HG03025 (cell line): ENCODE results near the gene FAM98C.
"Not testable (repeated sequence)": the region's sequence is repeated elsewhere in the genome, so short reads cannot be mapped to it uniquely, and the experiment has no call there.

Experiments used
- ATAC-seq: cut with Tn5 transposase; IDR thresholded peaks from one replicate; pipeline ENCODE4 v1.9.1; 2021; ENCODE audit warnings: mild to moderate bottlenecking, moderate library complexity; ENCODE audit not compliant: unreplicated experiment, low FRiP score

Gene FAM98C

DNA sequence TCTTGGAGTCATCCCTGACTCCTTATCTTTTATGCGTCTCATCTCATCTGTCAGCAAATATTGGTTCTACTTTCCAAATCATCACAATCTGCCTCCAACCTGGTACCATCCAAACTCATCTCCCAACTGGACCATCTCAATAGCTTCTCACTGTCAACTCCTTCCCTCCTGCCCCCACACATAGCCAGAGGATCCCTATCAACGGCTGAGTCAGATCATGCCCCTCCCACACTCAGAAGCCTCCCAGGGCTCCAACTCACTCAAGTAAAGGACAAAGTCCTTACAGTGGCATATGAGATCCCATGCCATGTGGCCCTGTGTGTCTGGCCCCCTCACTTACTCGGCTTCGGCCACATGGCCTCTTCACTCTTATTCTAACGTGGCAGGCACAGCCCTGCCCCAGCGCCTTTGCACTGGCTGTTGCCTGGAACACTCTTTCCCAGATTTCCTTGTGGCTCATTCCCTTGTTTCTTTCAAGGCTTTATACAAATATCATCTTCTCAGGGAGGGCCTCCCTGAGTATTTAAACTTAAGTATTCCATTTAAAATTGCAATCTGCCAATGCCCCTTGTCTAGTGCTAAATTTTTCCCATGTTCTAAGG is 10.1 kb upstream of the FAM98C start:
- ATAC-seq = no peak

DNA sequence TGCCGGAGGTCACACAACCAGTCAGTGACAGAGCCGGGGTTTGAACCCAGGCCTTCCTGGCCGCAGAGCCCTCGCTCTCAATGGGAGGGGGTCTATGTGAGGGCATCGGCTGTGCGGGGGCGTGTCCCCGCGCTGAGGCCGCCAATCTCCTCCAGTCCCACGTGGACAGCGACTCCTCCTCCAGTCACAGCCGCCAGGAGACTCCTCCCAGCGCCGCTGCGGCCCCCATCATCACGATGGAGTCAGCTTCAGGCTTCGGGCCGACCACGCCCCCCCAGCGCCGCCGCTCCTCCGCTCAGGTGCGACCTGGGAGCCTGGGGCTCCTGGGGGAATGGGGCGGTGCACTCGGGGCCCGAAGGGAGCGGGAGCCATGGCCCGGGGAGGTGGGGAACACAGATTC is 8.4 kb upstream of the FAM98C start:
- no peak for ATAC-seq

DNA sequence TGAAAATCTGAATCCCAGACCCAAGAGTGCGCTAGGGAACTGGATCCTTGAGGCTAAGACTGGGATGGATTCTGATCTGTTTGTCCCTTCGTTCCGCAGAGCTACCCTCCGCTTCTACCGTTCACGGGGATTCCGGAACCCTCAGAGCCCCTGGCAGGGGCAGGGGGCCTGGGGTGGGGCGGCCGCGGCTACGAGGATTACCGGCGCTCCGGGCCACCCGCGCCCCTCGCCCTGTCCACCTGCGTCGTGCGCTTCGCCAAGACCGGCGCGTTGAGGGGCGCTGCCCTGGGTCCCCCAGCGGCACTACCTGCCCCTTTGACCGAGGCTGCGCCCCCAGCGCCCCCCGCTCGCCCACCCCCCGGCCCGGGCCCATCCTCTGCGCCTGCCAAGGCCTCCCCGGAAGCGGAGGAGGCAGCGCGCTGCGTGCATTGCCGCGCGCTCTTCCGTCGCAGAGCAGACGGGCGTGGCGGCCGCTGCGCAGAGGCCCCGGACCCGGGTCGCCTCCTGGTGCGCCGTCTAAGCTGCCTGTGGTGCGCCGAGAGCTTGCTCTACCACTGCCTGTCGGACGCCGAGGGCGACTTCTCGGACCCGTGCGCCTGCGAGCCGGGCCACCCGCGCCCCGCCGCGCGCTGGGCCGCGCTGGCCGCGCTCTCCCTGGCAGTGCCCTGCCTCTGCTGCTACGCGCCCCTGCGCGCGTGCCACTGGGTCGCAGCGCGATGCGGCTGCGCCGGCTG is 7.3 kb upstream of the FAM98C start:
- no peak for ATAC-seq

DNA sequence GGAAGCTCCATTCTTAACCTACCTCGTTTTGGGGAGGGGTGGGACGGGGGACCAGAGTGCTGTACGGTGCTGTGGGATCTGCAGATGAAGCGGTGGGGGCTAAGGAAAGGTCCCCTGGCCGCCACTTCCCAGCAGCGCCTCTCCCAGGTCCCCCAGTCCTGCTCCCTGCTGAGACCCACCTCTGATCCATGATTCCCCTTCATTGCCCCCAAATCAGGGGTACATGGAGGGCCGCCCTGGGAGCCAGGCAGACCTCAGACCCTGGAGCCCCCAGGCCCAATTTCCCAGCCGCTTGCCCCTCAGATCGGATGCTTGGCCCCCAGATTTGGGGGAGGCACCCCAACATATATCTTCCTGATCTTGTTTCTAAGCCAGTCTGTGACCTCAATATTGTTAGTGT is 3.8 kb upstream of the FAM98C start:
- no peak for ATAC-seq

DNA sequence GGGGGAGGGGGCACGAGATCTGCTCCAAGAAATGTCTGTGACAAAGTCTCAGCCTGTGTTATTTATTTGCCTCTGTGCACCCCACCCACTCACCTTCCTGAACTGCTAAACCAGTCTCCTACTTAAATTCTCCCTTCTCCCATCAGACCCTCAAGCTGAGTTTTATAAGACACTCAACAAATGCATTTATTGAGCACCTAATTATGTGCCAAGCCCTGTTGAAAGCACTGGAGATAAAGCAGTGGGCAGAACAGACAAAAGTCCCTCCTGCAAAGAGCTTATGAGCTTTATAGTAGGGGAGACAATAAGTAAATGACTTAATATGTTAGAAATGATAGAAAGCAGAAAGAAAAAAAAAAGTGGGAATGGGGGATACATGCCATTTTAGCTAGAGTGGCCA is 3.4 kb upstream of the FAM98C start:
- no peak for ATAC-seq

DNA sequence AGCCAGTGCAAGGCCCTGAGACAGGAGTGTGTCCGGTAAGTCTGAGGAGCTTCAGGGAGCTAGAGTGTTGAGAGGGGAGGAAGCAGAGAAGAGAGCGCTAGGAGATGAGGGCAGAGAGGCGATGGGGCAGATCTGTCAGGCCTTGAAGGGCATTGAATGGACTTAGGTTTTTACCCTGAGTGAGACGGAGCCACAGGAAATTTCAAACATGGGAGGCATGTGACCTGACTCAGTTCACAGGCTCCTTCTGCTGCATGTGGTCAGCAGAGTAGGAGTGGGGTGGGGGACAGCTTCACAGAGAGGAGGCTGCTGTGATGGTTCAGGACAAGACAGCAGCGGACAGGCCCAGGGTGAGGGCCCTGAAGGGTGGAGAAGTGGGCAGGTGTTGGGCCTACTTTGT is 2.5 kb upstream of the FAM98C start:
- ATAC-seq = no peak

DNA sequence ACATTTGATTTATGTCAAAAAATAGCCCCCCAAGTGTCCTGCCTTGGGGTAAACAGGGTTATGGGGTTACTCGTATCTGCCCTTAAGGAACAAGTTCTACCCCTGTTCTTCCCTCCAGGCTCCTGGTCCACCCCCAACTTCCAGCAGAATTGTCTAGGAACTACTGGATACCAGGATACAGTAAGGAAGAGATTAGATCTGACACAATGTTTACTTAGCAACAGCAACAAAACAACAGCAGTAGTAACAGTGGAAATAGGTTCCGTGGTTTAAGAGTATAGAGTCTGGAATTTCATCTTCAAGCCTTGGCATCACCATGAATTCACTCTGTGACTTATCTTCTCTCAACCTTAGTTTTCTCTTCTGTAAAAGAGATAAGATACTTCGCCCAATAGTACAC is 1.7 kb upstream of the FAM98C start:
- ATAC-seq = no peak

DNA sequence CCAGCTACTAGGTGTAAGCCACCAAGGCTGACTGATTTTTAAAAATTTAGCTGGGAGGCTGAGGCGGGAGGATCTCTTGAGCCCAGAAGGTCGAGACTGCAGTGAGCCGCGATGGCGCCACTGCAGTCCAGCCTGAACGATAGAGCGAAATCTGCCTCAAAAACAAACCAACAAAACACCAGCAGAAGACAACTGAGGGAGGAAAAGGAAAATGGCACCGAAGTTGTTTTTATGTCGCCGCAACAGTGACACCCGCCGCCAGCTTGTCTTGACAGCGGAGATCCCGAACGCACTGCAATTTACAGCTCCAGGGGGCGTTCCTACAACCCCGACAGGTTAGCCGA is 298 bp upstream of the FAM98C start:
- ATAC-seq = no peak

DNA sequence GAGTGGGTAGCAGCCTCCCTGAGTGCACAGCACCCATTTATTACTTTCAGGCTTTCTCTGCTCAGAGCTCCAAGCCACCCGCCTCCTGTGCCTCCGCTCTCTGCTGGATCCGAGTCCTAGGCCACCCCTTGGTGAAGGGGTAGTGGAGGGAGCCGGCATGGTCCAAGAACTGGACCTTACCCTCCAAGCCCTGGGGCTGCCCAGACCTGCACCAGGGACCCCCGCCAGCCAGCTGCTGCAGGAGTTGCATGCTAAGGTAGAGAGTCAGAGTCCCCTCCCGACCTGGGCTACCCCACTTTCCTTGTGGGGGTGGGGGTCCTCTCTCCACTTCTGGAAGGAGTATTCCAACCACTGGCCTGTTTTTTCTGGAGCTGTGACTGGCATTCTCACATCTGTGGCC is 2.0 kb downstream of the FAM98C start:
- no peak for ATAC-seq

DNA sequence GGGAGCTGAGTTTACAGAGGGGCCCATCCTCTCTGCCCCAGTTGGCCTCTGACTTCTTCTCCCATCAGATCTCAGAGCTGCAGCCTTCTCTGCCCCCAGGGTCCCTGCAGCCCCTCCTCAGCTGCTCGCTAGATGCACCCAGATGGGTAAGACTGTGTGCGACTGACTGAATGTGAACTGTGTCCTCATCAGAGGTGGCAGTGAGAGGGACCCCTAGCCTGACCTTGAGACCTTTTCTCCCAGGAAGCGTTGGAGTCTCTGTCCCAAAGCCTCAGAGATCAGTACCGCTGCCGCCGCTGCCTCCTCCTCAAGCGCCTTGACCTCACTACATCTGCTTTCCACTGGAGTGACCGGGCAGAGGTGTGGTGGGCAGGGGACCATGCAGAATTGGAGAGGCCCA is 2.4 kb downstream of the FAM98C start:
- no peak for ATAC-seq

DNA sequence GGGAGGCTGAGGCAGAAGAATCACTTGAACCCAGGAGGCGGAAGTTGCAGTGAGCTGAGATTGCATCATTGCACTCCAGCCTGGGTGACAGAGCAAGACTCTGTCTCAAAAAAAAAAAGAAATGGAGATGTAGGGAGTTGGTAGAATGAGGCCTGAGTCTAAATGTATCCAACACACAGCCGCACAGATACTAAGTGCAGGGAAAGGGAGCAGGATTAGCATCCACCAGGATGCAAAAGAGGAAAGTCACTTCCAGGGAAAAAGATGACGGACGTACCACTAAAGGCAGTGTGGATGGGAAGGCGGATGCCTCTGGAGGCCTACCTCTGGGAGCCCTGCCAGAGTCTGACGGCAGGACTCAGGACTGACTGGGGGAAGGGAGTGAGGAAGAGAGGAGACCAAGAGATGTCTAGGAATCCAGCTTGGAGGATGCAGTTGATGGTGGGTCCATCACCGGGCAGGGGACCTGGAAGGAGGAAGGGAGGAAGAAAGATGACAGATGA is 6.8 kb downstream of the FAM98C start:
- ATAC-seq = no peak

DNA sequence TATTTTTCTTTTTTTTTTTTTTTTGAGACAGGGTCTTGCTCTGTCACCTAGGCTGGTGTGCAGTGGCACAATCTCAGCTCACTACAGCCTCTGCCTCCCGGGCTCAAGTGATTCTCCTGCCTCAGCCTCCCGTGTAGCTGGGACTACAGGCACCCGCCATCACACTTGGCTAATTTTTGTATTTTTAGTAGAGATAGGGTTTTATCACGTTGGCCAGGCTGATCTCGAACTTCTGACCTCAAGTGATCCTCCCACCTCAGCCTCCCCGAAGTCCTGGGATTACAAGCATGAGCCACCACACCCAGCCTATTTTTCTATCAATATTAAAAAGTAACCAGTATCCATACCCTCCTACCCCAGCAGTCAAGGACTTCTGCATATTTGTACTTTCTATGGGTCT is 7.5 kb downstream of the FAM98C start:
- not testable (repeated sequence) for ATAC-seq

DNA sequence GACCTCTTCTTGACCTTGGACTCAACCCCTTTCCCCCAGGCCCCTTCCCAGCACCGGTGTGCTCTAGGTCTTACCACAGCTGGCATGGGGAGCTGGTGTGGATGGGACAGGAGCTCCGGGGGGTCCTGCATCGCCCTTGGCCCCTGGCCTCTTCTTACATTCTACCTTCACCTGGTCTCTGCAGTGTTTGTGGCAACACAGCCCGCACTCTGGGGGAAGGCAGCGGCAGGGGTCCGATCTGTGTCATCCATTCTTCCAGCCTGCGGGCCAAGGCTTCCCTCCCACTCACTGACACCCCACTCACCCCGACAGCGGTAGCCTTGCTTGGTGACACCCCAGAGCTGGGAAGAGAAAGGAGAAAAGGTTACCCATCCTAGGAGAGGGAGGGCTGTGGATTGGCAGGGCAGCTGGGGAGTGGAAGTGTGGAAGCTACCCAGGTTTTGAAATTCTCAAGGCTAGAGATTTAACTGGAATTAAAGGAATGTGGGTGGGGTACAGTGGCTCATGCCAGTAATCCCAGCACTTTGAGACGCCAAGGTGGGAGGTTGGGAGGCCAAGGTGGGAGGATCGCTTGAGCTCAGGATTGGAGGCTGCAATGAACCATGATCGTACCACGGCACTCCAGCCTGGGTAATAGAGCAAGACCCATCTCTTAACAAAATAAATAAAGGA is 8.3 kb downstream of the FAM98C start:
- ATAC-seq = no peak

DNA sequence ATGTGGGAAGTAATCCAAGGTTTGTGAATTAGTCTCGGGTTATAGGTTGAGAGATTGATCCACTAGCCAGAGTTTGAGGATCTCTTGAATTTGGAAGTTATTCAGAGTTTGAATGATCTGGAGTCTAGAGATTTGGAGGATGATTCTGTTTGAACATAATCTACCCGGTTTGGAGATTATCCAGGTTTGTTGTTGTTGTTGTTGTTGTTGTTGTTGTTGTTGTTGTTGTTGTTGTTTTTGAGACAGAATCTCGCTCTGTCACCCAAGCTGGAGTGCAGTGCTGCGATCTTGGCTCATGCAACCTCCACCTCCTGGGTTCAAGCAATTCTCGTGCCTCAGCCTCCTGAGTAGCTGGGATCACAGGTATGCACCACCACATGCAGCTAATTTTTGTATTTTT is 9.0 kb downstream of the FAM98C start:
- ATAC-seq = not testable (repeated sequence)

DNA sequence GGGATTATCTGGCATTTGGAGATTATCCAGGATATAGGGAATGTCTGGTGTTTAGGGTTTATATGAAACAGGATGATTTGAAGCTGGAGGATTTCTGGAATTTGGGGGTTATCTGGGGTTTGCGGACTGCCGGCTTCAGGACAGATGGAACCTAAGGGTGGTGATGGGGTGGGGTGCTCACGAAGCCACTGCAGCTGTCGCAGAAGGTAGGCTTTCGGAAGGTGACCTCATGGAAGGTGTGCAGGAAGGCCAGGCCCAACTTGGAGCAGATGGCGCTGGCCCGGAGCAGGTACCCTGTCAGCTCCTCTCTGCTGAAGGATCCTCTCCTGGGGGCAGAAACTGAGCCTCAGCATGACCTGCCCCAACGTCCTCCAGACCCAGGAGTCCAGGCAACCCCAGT is 9.6 kb downstream of the FAM98C start:
- no peak for ATAC-seq

DNA sequence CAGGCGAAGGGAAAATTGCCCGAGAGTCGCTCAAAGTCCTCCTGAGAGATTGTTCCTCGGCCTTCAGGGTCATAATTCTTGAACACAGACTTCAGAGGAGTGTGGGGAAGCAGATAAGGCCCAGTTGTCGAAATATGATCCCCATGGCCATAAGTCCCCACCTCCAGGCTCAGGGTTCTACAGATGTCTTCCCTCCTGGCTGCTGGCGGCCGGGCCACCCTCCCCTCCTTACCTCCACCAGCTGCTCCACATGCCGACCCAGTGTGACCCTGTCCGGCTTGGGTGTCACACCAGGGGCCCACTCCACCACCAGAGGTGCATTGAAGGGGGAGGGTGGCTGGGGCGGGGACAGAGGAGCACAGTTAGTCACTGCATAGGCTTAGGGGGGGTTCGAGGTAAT is 10.1 kb downstream of the FAM98C start:
- no peak for ATAC-seq

DNA sequence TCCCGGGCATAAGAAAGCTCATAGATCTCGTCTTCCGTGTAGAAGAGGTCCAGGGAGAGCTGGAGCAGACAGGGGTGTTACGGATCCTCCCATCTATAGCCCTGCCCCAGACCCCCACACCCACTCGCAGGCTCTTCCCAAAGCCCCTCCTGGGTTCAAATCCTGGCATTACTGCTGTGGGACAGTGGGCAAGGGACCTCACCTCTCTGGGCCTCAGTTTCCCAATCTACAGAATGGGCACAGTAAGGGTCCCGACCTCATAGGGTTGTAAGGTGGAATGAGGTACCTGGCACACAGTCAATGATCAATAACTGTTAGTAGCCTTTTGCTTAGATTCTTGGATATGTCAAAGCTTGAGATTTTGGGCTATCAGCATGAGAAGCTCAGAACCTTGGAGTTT is 10.5 kb downstream of the FAM98C start:
- no peak for ATAC-seq

DNA sequence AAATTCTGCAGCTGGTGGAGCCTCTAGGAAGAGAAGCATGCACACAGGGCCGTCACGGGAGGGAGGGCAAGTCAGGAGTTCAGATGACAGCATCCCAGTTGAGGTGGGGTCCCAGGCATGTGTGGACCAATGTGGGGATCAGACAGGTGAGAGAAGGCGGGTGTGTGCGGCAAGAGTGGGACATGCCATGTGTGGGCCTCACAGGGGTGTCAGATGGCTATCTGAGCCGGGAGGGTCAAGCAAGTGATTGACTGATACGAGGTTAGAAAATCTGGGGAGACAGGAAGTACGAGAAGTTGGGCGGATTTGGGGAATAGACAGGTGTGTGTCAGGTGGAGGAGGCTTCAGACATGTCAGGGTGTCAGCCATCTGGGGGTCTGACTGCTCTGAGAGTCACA is 14.3 kb downstream of the FAM98C start:
- no peak for ATAC-seq

DNA sequence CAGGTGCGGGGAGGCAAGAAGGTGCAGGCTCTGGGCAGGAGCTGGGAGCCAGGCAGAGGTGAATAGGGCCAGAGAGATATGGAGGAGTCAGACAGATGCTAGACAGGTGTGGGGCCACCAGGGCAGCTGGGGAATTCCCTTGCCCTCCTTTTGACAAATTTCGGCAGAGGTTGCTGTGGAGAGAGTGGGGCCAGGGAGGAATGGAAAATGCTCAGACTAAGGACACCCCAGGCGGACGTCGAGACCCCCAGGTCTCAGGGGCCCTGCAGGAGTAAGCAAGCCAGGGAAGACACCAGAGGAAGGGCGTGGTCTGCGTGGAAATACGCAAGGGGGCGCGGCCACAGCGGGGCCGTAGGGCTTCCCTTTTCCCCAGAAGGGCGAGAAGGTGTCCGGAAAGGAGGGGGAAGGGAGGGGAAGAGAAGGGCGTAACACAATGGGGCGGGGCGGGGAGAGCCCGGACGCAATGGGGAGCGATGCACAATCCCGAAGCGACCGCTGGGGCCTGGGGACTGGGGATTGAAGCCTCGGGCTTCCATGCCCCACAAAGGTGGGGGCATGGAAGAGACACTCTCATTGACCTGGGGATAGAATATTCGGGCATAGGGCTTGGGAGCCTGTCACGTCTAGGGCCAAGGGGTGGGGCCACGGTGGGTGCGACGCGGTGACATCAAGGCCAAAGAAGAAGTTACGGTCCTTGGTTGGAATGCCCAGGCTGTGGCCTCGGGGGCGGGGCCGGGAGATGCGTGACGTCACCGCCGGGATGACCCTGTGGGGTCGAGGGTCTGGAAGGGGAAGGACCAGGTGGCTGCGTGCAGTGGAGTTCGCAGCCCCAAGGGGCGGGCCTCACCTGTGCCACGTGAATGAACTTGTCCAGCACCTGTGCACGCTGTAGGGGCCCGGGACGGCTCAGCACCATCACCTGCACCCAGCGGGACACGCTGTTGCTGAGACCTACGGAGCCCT is 14.9 kb downstream of the FAM98C start:
- no peak for ATAC-seq

DNA sequence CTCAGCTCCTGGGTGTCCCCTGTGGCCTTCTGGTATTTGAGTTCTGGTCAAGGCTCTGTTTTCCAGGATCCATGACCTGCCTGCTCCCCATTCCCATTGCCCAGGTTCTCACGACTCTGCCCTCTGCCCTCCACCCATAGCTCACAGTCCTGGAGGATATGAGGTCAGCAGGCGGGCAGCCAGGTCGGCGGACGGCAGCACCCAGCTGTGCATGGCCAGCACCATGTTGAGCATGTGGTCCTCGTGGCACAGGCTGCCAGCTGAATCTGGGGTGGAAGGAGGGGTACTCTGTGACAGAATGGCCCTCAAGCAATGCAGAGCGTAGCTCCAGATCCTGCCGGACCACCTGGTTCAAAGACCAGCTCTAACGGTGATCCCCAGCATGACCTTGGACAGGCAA is 18.0 kb downstream of the FAM98C start:
- no peak for ATAC-seq

DNA sequence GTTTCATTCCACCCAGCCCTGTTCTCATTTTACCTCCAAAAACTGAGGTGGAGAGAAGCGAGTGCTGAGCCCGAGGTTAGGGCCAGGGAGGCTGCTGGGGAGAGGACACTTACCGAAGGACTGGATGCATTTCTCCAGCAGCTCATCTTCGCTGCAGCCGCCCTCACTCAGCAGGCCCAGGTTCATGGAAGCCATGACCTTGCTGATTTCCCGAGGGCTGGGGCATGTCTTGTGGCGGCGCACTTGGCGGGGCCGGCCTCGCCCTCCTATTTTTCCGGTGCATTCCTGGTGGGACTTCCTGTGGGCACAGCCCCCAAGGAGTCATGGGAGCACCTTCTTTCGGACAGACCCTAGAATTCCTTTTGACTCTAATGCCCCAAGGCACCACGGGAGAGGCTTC is 19.0 kb downstream of the FAM98C start:
- ATAC-seq = no peak
